Measurements from ENCODE around the gene LPIN3. TPM values are rescaled to one million over a fixed set of nuclear protein-coding genes. Genes with fewer than 3 reads are reported as not detected.

The LPIN3 gene
- total RNA-seq, 1 experiment from 2014 or later: 3.8 TPM

- Histone ChIP-seq H2AFZ (ENCODE audit: low read length) (no peak overlapping the region), H2BK5ac (ENCODE audit: insufficient read length, low read length) (no peak overlapping the region), H2AK5ac (ENCODE audit: insufficient read length, low read length) (no peak overlapping the region), H3K27ac (ENCODE audit: insufficient read length, low read depth, low read length) (no peak overlapping the region), H4K91ac (ENCODE audit: insufficient read length, low read depth, low read length) (no peak overlapping the region), H3K4me2 (ENCODE audit: insufficient read depth, insufficient read length, low read length) (no peak overlapping the region), H3K9me3 (ENCODE audit: control insufficient read depth, low read depth, low read length) (no peaks in the 10 kb centered on the region), H2BK120ac (ENCODE audit: low read depth, low read length, poor library complexity, severe bottlenecking) (no peak overlapping the region), H4K20me1 (ENCODE audit: control insufficient read depth, insufficient read depth, insufficient read length) (no peaks in the 10 kb centered on the region), H3K9ac (ENCODE audit: extremely low read depth, insufficient read length, low read length) (no peak overlapping the region), H2BK20ac (ENCODE audit: low read depth, low read length, poor library complexity, severe bottlenecking) (no peak overlapping the region), H3K79me2 (ENCODE audit: insufficient read depth, low read length) (no peaks in the 10 kb centered on the region), H3K4ac (ENCODE audit: low read depth, low read length) (no peak overlapping the region), H3K23ac (ENCODE audit: insufficient read length, low read depth, low read length) (no peak overlapping the region), H2BK15ac (ENCODE audit: low read depth, low read length) (no peak overlapping the region), H3T11ph (ENCODE audit: low read length) (no peak overlapping the region), H3K18ac (ENCODE audit: insufficient read length, low read depth, low read length) (no peak overlapping the region), H3K56ac (ENCODE audit: insufficient read length, low read depth, low read length) (no peak overlapping the region), H3K27me3 (ENCODE audit: insufficient read depth, low read length) (no peaks in the 10 kb centered on the region), H2BK12ac (ENCODE audit: insufficient read length, low read depth, low read length) (no peak overlapping the region), H4K8ac (replicated peaks; ENCODE audit: insufficient read length, low read depth, low read length) (no peak overlapping the region), H3K79me1 (ENCODE audit: insufficient read depth, low read depth, low read length, poor library complexity, severe bottlenecking) (no peaks in the 10 kb centered on the region), H3K14ac (ENCODE audit: insufficient read depth, low read length) (no peak overlapping the region; the same call in 1 of the 2 replicates), H3K23me2 (ENCODE audit: insufficient read length, low read depth, low read length, poor library complexity, severe bottlenecking) (no peaks in the 10 kb centered on the region), H3K4me1 (ENCODE audit: insufficient read depth, low read length) (no peaks in the 10 kb centered on the region), H4K5ac (ENCODE audit: insufficient read length, low read depth, low read length) (no peak overlapping the region)
- Mint-ChIP-seq H3K4me1 (0 out of 4 replicates have a peak, but pooled peaks cover 0 to 3% of the 10 kb centered on the region in 2 experiments), H3K27me3 (ENCODE audit: low read depth) (no peaks in the 10 kb centered on the region), H3K9me3 (no peaks in the 10 kb centered on the region; a peak in 1 of 5 replicates), H3K27ac (no peak overlapping the region), H3K36me3 (ENCODE audit: insufficient read depth in 1 of 3, low read depth in 3 of 3) (peaks cover 0 to 4% (median 3%) of the 10 kb centered on the region in 3 experiments; a peak in 3 of 7 replicates), H3K4me3 (no peak overlapping the region)
- DNase-seq: no peak
- TF ChIP-seq CTCF (conservative IDR thresholded peaks at IDR 0.05): no peak
- no CpG with 5 or more reads among the region's 13 CpGs for WGBS (ENCODE audit: extremely low coverage, insufficient read length, low lambda C conversion rate)
Measured at GRCh38 chr20:41356951-41357350, 16.3 kb downstream of the LPIN3 start.

Data from H9 (cell line).